Measurements from ENCODE around the gene GADD45A.

DNA sequence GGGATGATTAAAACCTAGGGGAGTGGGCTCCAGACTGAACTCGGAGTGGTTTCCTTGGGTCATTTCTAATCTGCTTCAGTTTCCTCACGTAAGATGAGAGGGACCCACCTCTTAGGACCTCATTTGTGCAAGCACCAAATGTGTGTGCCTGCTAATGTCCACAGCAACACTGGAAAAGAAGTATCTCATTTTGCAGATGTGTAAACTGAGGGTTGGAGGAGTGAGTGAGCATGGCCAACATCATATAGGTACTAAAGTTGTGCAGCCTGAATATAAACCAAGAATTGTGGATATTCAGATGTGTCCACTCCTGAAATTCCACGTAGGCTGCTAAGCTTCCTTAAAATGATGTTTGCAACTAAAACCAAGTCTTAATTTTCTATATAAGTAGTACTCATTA, 51.7 kb downstream of the GADD45A start:
- TF ChIP-seq, protein P1, sequence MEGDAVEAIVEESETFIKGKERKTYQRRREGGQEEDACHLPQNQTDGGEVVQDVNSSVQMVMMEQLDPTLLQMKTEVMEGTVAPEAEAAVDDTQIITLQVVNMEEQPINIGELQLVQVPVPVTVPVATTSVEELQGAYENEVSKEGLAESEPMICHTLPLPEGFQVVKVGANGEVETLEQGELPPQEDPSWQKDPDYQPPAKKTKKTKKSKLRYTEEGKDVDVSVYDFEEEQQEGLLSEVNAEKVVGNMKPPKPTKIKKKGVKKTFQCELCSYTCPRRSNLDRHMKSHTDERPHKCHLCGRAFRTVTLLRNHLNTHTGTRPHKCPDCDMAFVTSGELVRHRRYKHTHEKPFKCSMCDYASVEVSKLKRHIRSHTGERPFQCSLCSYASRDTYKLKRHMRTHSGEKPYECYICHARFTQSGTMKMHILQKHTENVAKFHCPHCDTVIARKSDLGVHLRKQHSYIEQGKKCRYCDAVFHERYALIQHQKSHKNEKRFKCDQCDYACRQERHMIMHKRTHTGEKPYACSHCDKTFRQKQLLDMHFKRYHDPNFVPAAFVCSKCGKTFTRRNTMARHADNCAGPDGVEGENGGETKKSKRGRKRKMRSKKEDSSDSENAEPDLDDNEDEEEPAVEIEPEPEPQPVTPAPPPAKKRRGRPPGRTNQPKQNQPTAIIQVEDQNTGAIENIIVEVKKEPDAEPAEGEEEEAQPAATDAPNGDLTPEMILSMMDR (IDR thresholded peaks at IDR 0.05 in 8 of 11, conservative IDR thresholded peaks at IDR 0.05 in 3 of 11), result no peak
- no peak for TF ChIP-seq POLR2A (IDR thresholded peaks at IDR 0.05)

Measured in spleen (tissue), 7 donors.